NT2/D1 (cell line): ENCODE data around the gene TCIRG1.

Experiments
- SUZ12 ChIP-seq: IDR thresholded peaks from 2 replicates; pipeline ENCODE4 v1.6.1; 2011; ENCODE audit not compliant: insufficient read length, insufficient read depth; ENCODE audit errors: extremely low read depth
- ZNF274 ChIP-seq: IDR thresholded peaks from 2 replicates; pipeline ENCODE4 v1.6.1; 2011; ENCODE audit warnings: mild to moderate bottlenecking, low read depth, low read length

- TF ChIP-seq SUZ12 (no peak), ZNF274 (no peak)
Measured at GRCh38 chr11:68071281-68072048, 32.6 kb downstream of the TCIRG1 start.
